WTC11 (cell line): ENCODE data around the gene SLC6A20. TPM values are rescaled to one million over a fixed set of nuclear protein-coding genes. Genes with fewer than 3 reads are reported as not detected.

ENCODE experiments used
- ATAC-seq: fragments of 200-7000 bp; cut with Tn5 transposase; 2 replicates; pipeline ENCODE4 v1.10.0; 2021; ENCODE audit warnings: mild to moderate bottlenecking, moderate library complexity
- CTCF ChIA-PET: fragments of 300-600 bp; sonication (Branson Sonifier 250); formaldehyde crosslinking; loops from one replicate; lab custom pipeline; 2021; ENCODE audit warnings: antibody characterized with exemption; lab: Charles Lee
- POLR2A ChIA-PET: fragments of 350-600 bp; sonication (Branson Sonifier 250); formaldehyde crosslinking; loops from one replicate; lab custom pipeline; 2021; ENCODE audit warnings: antibody characterized with exemption; lab: Charles Lee
- DNase-seq: peaks from one replicate; pipeline ENCODE4 v3.0.0; 2021; ENCODE audit warnings: low spot score
- H3K27ac Mint-ChIP-seq: 2 replicates; pipeline ENCODE4 v1.8.0; 2021; ENCODE audit warnings: mixed read lengths
- H3K27me3 Mint-ChIP-seq: 2 replicates; pipeline ENCODE4 v1.8.0; 2021; ENCODE audit warnings: low read depth, mild to moderate bottlenecking, moderate library complexity, mixed read lengths
- H3K36me3 Mint-ChIP-seq: 2 replicates; pipeline ENCODE4 v1.8.0; 2021; ENCODE audit warnings: mixed read lengths
- H3K4me1 Mint-ChIP-seq: 2 replicates; pipeline ENCODE4 v1.8.0; 2022; ENCODE audit warnings: mixed read lengths
- H3K4me3 Mint-ChIP-seq: 2 replicates; pipeline ENCODE4 v1.8.0; 2021; ENCODE audit warnings: mild to moderate bottlenecking, moderate library complexity, mixed read lengths
- H3K9me3 Mint-ChIP-seq: 2 replicates; pipeline ENCODE4 v1.8.0; 2021; ENCODE audit warnings: mixed read lengths
- ETV6 ChIP-seq: sonication (generic); formaldehyde crosslinking; IDR thresholded peaks from 2 replicates; pipeline ENCODE4 v1.8.1; 2022; ENCODE audit warnings: mild to moderate bottlenecking, missing genetic modification reagents
- GABPB1 ChIP-seq: sonication (generic); formaldehyde crosslinking; IDR thresholded peaks from 2 replicates; pipeline ENCODE4 v1.8.1; 2023; ENCODE audit warnings: mild to moderate bottlenecking, missing genetic modification reagents
- MYBL2 ChIP-seq: sonication (generic); formaldehyde crosslinking; IDR thresholded peaks from 2 replicates; pipeline ENCODE4 v1.8.1; 2023; ENCODE audit warnings: mild to moderate bottlenecking, moderate library complexity, missing genetic modification reagents
- NR1H2 ChIP-seq: sonication (generic); formaldehyde crosslinking; IDR thresholded peaks from 2 replicates; pipeline ENCODE4 v1.9.0; 2021; ENCODE audit warnings: mild to moderate bottlenecking, moderate library complexity, missing genetic modification reagents
- NR2C2 ChIP-seq: sonication (generic); formaldehyde crosslinking; IDR thresholded peaks from 2 replicates; pipeline ENCODE4 v1.8.0; 2022; ENCODE audit warnings: mild to moderate bottlenecking, missing genetic modification reagents
- RORB ChIP-seq: fragments of 250-450 bp; sonication (Bioruptor Pico); IDR thresholded peaks from 2 replicates; pipeline ENCODE4 v1.9.0; 2021; ENCODE audit warnings: mild to moderate bottlenecking
- SMAD4 ChIP-seq: sonication (generic); formaldehyde crosslinking; IDR thresholded peaks from 2 replicates; pipeline ENCODE4 v1.8.0; 2022; ENCODE audit warnings: mild to moderate bottlenecking, missing genetic modification reagents
- SP1 ChIP-seq: sonication (generic); formaldehyde crosslinking; conservative IDR thresholded peaks from 2 replicates; pipeline ENCODE4 v1.8.1; 2022; ENCODE audit warnings: missing genetic modification reagents
- TEAD1 ChIP-seq: sonication (generic); formaldehyde crosslinking; IDR thresholded peaks from 2 replicates; pipeline ENCODE4 v1.8.0; 2022; ENCODE audit warnings: mild to moderate bottlenecking, missing genetic modification reagents
- ZBTB21 ChIP-seq: sonication (generic); formaldehyde crosslinking; IDR thresholded peaks from 2 replicates; pipeline ENCODE4 v1.8.1; 2023; ENCODE audit warnings: mild to moderate bottlenecking, missing genetic modification reagents, borderline replicate concordance
- ZNF138 ChIP-seq: sonication (generic); formaldehyde crosslinking; conservative IDR thresholded peaks from 2 replicates; pipeline ENCODE4 v1.8.1; 2022; ENCODE audit warnings: mild to moderate bottlenecking, moderate library complexity, missing genetic modification reagents
- ZNF219 ChIP-seq: sonication (generic); formaldehyde crosslinking; IDR thresholded peaks from 2 replicates; pipeline ENCODE4 v1.8.0; 2023; ENCODE audit warnings: missing genetic modification reagents, mild to moderate bottlenecking, borderline replicate concordance
- ZNF232 ChIP-seq: sonication (generic); formaldehyde crosslinking; IDR thresholded peaks from 2 replicates; pipeline ENCODE4 v1.8.0; 2022; ENCODE audit warnings: mild to moderate bottlenecking, missing genetic modification reagents
- ZNF416 ChIP-seq: fragments of 250-450 bp; sonication (Bioruptor Pico); IDR thresholded peaks from 2 replicates; pipeline ENCODE4 v1.9.0; 2021; ENCODE audit warnings: mild to moderate bottlenecking, inconsistent platforms
- total RNA-seq: library from RNA; stranded (reverse); gene quantifications from 3 replicates; pipeline ENCODE4 v1.2.3, GENCODE V29; 2021
- TF ChIP-seq, protein P1 (sequence below): sonication (generic); formaldehyde crosslinking; IDR thresholded peaks from 2 replicates; pipeline ENCODE4 v1.8.1; 2022; ENCODE audit warnings: missing genetic modification reagents, borderline replicate concordance
- TF ChIP-seq, protein P2 (sequence below): sonication (generic); formaldehyde crosslinking; IDR thresholded peaks from 2 replicates; pipeline ENCODE4 v1.8.0; 2022; ENCODE audit warnings: mild to moderate bottlenecking, missing genetic modification reagents
- TF ChIP-seq, protein P3 (sequence below): sonication (generic); formaldehyde crosslinking; IDR thresholded peaks from 2 replicates; pipeline ENCODE4 v1.8.0; 2022; ENCODE audit warnings: mild to moderate bottlenecking, missing genetic modification reagents
- TF ChIP-seq, protein P4 (sequence below): sonication (generic); formaldehyde crosslinking; IDR thresholded peaks from 2 replicates; pipeline ENCODE4 v1.8.0; 2022; ENCODE audit warnings: missing genetic modification reagents
- TF ChIP-seq, protein P5 (sequence below): fragments of 250-450 bp; sonication (Bioruptor Pico); IDR thresholded peaks from 2 replicates; pipeline ENCODE4 v1.8.0; 2021; ENCODE audit warnings: mild to moderate bottlenecking
- TF ChIP-seq, protein P6 (sequence below): fragments of 200-600 bp; IDR thresholded peaks from 2 replicates; pipeline ENCODE4 v1.8.0; 2022; ENCODE audit warnings: antibody characterized with exemption
- TF ChIP-seq, protein P7 (sequence below): fragments of 250-450 bp; sonication (Bioruptor Pico); IDR thresholded peaks from 2 replicates; pipeline ENCODE4 v2.1.2; 2022; ENCODE audit warnings: mild to moderate bottlenecking, moderate library complexity
- TF ChIP-seq, protein P8 (sequence below): sonication (generic); formaldehyde crosslinking; conservative IDR thresholded peaks from 2 replicates; pipeline ENCODE4 v1.8.1; 2023; ENCODE audit warnings: mild to moderate bottlenecking, low read depth, missing genetic modification reagents, moderate library complexity

The SLC6A20 gene
- total RNA-seq, 1 experiment from 2014 or later: 0.26 TPM

DNA sequence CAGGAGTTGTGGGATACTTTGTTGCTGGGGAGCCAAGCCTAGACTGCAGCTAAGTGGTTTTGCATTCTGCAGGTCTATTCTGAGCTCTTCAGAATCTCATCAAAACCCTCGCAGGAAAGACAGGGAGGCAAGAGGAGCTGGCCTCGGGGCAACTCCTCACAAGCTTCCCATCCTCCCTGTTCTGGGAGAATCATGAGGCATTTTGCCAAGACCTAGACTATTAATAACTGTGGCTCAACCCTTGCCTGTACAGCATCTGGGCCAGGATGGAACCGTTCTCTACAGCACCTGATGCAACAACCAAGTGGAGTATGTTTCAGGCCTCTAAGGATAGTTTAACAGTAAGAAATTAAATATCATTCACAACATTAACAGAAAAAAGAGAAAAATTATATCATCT lies 20.2 kb upstream of the SLC6A20 start:
- ChIA-PET CTCF (interaction anchor here (1.4 kb wide), 1 partner anchor 16 kb away, joined by 6 read pairs; no protein-coding TSS in a partner anchor), POLR2A (interaction anchor here (0.7 kb wide), 1 partner anchor 855 kb away, joined by 3 read pairs; no protein-coding TSS in a partner anchor)
- no peak for ATAC-seq
- Mint-ChIP-seq H3K9me3 (peaks cover 14% of the 10 kb centered on the region), H3K4me1 (no peaks in the 10 kb centered on the region), H3K4me3 (no peak overlapping the region), H3K27ac (no peak overlapping the region), H3K36me3 (peaks cover 9% of the 10 kb centered on the region; the same call in 1 of the 2 replicates), H3K27me3 (no peaks in the 10 kb centered on the region)
- no peak for TF ChIP-seq TEAD1 (CRISPR knock-in tag)
- TF ChIP-seq, protein P1, sequence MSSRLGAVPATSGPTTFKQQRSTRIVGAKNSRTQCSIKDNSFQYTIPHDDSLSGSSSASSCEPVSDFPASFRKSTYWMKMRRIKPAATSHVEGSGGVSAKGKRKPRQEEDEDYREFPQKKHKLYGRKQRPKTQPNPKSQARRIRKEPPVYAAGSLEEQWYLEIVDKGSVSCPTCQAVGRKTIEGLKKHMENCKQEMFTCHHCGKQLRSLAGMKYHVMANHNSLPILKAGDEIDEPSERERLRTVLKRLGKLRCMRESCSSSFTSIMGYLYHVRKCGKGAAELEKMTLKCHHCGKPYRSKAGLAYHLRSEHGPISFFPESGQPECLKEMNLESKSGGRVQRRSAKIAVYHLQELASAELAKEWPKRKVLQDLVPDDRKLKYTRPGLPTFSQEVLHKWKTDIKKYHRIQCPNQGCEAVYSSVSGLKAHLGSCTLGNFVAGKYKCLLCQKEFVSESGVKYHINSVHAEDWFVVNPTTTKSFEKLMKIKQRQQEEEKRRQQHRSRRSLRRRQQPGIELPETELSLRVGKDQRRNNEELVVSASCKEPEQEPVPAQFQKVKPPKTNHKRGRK: no peak
- no peak for TF ChIP-seq MYBL2
- no peak for TF ChIP-seq ZNF219 (CRISPR knock-in tag)
- TF ChIP-seq NR2C2 (CRISPR knock-in tag): no peak
- TF ChIP-seq, protein P2, sequence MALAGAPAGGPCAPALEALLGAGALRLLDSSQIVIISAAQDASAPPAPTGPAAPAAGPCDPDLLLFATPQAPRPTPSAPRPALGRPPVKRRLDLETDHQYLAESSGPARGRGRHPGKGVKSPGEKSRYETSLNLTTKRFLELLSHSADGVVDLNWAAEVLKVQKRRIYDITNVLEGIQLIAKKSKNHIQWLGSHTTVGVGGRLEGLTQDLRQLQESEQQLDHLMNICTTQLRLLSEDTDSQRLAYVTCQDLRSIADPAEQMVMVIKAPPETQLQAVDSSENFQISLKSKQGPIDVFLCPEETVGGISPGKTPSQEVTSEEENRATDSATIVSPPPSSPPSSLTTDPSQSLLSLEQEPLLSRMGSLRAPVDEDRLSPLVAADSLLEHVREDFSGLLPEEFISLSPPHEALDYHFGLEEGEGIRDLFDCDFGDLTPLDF (CRISPR knock-in tag): no peak
- TF ChIP-seq, protein P3, sequence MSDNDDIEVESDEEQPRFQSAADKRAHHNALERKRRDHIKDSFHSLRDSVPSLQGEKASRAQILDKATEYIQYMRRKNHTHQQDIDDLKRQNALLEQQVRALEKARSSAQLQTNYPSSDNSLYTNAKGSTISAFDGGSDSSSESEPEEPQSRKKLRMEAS: no peak
- DNase-seq: no peak

DNA sequence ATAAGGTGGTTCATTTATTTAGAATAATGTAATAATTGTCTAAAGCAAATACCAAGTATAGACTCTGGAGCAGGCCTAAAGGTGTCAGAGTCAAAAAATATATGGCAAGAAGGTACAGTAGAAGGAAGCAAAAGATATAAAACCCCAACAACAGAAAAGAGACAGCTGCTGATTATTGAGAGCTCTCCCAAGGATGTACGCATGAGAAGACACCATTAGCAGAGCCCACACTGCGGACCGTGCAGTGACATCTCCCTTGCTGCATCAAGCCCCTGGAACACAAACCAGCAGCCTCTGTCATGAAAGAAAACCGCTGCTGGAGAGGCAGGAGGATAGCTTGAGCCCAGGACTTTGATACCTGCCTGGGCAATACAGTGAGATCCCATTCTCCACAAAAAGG lies 18.0 kb upstream of the SLC6A20 start:
- H3K36me3 Mint-ChIP-seq: peaks cover 9% of the 10 kb centered on the region; the same call in 1 of the 2 replicates
- H3K27me3 Mint-ChIP-seq: no peaks in the 10 kb centered on the region
- CTCF ChIA-PET: no interaction called here
- no peaks in the 10 kb centered on the region for H3K4me1 Mint-ChIP-seq
- H3K4me3 Mint-ChIP-seq: no peak overlapping the region
- POLR2A ChIA-PET: no interaction called here
- H3K9me3 Mint-ChIP-seq: peaks cover 14% of the 10 kb centered on the region
- DNase-seq: no peak
- no peak overlapping the region for H3K27ac Mint-ChIP-seq
- no peak for ATAC-seq
- TF ChIP-seq ZNF138 (CRISPR knock-in tag): no peak
- TF ChIP-seq ETV6 (CRISPR knock-in tag): no peak
- no peak for TF ChIP-seq SP1
- TF ChIP-seq, protein P4, sequence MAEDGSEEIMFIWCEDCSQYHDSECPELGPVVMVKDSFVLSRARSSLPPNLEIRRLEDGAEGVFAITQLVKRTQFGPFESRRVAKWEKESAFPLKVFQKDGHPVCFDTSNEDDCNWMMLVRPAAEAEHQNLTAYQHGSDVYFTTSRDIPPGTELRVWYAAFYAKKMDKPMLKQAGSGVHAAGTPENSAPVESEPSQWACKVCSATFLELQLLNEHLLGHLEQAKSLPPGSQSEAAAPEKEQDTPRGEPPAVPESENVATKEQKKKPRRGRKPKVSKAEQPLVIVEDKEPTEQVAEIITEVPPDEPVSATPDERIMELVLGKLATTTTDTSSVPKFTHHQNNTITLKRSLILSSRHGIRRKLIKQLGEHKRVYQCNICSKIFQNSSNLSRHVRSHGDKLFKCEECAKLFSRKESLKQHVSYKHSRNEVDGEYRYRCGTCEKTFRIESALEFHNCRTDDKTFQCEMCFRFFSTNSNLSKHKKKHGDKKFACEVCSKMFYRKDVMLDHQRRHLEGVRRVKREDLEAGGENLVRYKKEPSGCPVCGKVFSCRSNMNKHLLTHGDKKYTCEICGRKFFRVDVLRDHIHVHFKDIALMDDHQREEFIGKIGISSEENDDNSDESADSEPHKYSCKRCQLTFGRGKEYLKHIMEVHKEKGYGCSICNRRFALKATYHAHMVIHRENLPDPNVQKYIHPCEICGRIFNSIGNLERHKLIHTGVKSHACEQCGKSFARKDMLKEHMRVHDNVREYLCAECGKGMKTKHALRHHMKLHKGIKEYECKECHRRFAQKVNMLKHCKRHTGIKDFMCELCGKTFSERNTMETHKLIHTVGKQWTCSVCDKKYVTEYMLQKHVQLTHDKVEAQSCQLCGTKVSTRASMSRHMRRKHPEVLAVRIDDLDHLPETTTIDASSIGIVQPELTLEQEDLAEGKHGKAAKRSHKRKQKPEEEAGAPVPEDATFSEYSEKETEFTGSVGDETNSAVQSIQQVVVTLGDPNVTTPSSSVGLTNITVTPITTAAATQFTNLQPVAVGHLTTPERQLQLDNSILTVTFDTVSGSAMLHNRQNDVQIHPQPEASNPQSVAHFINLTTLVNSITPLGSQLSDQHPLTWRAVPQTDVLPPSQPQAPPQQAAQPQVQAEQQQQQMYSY (CRISPR knock-in tag): no peak
- TF ChIP-seq, protein P5, sequence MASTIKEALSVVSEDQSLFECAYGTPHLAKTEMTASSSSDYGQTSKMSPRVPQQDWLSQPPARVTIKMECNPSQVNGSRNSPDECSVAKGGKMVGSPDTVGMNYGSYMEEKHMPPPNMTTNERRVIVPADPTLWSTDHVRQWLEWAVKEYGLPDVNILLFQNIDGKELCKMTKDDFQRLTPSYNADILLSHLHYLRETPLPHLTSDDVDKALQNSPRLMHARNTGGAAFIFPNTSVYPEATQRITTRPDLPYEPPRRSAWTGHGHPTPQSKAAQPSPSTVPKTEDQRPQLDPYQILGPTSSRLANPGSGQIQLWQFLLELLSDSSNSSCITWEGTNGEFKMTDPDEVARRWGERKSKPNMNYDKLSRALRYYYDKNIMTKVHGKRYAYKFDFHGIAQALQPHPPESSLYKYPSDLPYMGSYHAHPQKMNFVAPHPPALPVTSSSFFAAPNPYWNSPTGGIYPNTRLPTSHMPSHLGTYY: no peak
- TF ChIP-seq RORB (CRISPR knock-in tag): no peak
- TF ChIP-seq NR1H2 (CRISPR knock-in tag): no peak
- TF ChIP-seq SMAD4: no peak
- no peak for TF ChIP-seq GABPB1 (CRISPR knock-in tag)
- TF ChIP-seq, protein P6, sequence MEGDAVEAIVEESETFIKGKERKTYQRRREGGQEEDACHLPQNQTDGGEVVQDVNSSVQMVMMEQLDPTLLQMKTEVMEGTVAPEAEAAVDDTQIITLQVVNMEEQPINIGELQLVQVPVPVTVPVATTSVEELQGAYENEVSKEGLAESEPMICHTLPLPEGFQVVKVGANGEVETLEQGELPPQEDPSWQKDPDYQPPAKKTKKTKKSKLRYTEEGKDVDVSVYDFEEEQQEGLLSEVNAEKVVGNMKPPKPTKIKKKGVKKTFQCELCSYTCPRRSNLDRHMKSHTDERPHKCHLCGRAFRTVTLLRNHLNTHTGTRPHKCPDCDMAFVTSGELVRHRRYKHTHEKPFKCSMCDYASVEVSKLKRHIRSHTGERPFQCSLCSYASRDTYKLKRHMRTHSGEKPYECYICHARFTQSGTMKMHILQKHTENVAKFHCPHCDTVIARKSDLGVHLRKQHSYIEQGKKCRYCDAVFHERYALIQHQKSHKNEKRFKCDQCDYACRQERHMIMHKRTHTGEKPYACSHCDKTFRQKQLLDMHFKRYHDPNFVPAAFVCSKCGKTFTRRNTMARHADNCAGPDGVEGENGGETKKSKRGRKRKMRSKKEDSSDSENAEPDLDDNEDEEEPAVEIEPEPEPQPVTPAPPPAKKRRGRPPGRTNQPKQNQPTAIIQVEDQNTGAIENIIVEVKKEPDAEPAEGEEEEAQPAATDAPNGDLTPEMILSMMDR: no peak
- no peak for TF ChIP-seq ZBTB21 (CRISPR knock-in tag)
- no peak for TF ChIP-seq ZNF232 (CRISPR knock-in tag)
- no peak for TF ChIP-seq ZNF219 (CRISPR knock-in tag)
- no peak for TF ChIP-seq ZNF416
- TF ChIP-seq, protein P7, sequence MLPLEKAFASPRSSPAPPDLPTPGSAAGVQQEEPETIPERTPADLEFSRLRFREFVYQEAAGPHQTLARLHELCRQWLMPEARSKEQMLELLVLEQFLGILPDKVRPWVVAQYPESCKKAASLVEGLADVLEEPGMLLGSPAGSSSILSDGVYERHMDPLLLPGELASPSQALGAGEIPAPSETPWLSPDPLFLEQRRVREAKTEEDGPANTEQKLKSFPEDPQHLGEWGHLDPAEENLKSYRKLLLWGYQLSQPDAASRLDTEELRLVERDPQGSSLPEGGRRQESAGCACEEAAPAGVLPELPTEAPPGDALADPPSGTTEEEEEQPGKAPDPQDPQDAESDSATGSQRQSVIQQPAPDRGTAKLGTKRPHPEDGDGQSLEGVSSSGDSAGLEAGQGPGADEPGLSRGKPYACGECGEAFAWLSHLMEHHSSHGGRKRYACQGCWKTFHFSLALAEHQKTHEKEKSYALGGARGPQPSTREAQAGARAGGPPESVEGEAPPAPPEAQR (CRISPR knock-in tag): no peak
- no peak for TF ChIP-seq NR2C2 (CRISPR knock-in tag)
- TF ChIP-seq, protein P8, sequence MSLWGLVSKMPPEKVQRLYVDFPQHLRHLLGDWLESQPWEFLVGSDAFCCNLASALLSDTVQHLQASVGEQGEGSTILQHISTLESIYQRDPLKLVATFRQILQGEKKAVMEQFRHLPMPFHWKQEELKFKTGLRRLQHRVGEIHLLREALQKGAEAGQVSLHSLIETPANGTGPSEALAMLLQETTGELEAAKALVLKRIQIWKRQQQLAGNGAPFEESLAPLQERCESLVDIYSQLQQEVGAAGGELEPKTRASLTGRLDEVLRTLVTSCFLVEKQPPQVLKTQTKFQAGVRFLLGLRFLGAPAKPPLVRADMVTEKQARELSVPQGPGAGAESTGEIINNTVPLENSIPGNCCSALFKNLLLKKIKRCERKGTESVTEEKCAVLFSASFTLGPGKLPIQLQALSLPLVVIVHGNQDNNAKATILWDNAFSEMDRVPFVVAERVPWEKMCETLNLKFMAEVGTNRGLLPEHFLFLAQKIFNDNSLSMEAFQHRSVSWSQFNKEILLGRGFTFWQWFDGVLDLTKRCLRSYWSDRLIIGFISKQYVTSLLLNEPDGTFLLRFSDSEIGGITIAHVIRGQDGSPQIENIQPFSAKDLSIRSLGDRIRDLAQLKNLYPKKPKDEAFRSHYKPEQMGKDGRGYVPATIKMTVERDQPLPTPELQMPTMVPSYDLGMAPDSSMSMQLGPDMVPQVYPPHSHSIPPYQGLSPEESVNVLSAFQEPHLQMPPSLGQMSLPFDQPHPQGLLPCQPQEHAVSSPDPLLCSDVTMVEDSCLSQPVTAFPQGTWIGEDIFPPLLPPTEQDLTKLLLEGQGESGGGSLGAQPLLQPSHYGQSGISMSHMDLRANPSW: no peak
